HCT116 (cell line): Measurements from ENCODE around the gene TPX2. TPM values are rescaled to one million over a fixed set of nuclear protein-coding genes. Genes with fewer than 3 reads are reported as not detected.
A peak's percentile ranks its signal among the peaks of the same experiment; 100 is the strongest.

Experiments used
- ATAC-seq: fragments of 200-7000 bp; cut with Tn5 transposase; 2 replicates; pipeline ENCODE4 v1.9.1; 2020; ENCODE audit warnings: mild to moderate bottlenecking, moderate library complexity
- BruUV-seq: library from RNA; stranded (reverse); fragments of 400-500 nt; replicated peaks from 2 replicates; lab custom pipeline; 2021; lab: Mats Ljungman, UMichigan
- CTCF ChIA-PET: fragments of 300-600 bp; sonication (Branson Sonifier 250); formaldehyde crosslinking; loops from one replicate; lab custom pipeline; 2021; ENCODE audit warnings: antibody characterized with exemption; lab: Charles Lee
- POLR2A ChIA-PET: fragments of 300-600, 350-600 bp; sonication (Branson Sonifier 250); formaldehyde crosslinking; loops from one replicate; lab custom pipeline; 2021; ENCODE audit warnings: antibody characterized with exemption; lab: Charles Lee
- RAD21 ChIA-PET, 2 experiments: fragments of 300-600 bp; sonication (Branson Sonifier 250); formaldehyde crosslinking; loops; one replicate each; lab custom pipeline; 2023; ENCODE audit warnings: low total read pairs in 2 of 2; ENCODE audit not compliant: uncharacterized antibody in 2 of 2, unreplicated experiment in 2 of 2, low non-redundant PET in 1 of 2; lab: Charles Lee
- DNase-seq: peaks from one replicate; pipeline ENCODE4 v3.0.0-alpha.2; 2010; ENCODE audit warnings: low read depth, low spot score
- H2AFZ ChIP-seq: fragments of 200-600 bp; shearing (Covaris generic), sonication (generic); 2 replicates; pipeline ENCODE4 v1.6.1; 2017; ENCODE audit warnings: low read depth, mixed run types, mixed read lengths, antibody characterized with exemption, low read length; ENCODE audit not compliant: poor library complexity, severe bottlenecking
- H3K27ac ChIP-seq: 2 replicates; pipeline ENCODE4 v1.5.1; 2012; ENCODE audit warnings: low read depth, low read length
- H3K27me3 ChIP-seq: fragments of 200-600 bp; sonication (generic); 2 replicates; pipeline ENCODE4 v1.6.1; 2016; ENCODE audit warnings: mixed run types, low read length, mixed read lengths; ENCODE audit not compliant: insufficient read depth
- H3K36me3 ChIP-seq, 2 experiments: fragments of 200-500 bp in 1 of 2; fragments of 200-600 bp in 1 of 2; sonication (Bioruptor generic) in 1 of 2; sonication (generic) in 1 of 2; 2 replicates each; pipeline versions ENCODE4 v1.5.1 to v1.6.1; 2014 to 2016; ENCODE audit warnings: low read length in 2 of 2, inconsistent platforms in 1 of 2, mixed read lengths in 1 of 2, mixed run types in 1 of 2; ENCODE audit not compliant: insufficient read depth in 2 of 2, control insufficient read depth in 1 of 2
- H3K4me1 ChIP-seq, 2 experiments: fragments of 200-600 bp in 1 of 2; sonication (generic) in 1 of 2; 2 replicates each; pipeline versions ENCODE4 v1.5.1 to v1.6.1; 2012 to 2017; ENCODE audit warnings: low read length in 2 of 2, inconsistent platforms in 1 of 2, mild to moderate bottlenecking in 1 of 2, mixed read lengths in 1 of 2, mixed run types in 1 of 2, moderate library complexity in 1 of 2; ENCODE audit not compliant: insufficient read depth in 2 of 2, control insufficient read depth in 1 of 2
- H3K4me2 ChIP-seq: fragments of 200-600 bp; sonication (generic); 2 replicates; pipeline ENCODE4 v1.6.1; 2017; ENCODE audit warnings: mixed run types, low read length, mixed read lengths
- H3K4me3 ChIP-seq, 2 experiments: fragments of 200-600 bp in 1 of 2; sonication (generic) in 1 of 2; replicated peaks in 1 of 2; 2 replicates each; pipeline ENCODE4 v1.5.1; 2011 to 2016; ENCODE audit warnings: low read length in 2 of 2, control low read depth in 1 of 2, low read depth in 1 of 2, mild to moderate bottlenecking in 1 of 2, mixed read lengths in 1 of 2, mixed run types in 1 of 2
- H3K79me2 ChIP-seq: fragments of 200-600 bp; sonication (generic); 2 replicates; pipeline ENCODE4 v1.6.1; 2017; ENCODE audit warnings: mild to moderate bottlenecking, mixed run types, low read length, moderate library complexity, mixed read lengths; ENCODE audit not compliant: insufficient read depth
- H3K9ac ChIP-seq: fragments of 200-600 bp; sonication (generic); 2 replicates; pipeline ENCODE4 v1.6.1; 2016; ENCODE audit warnings: low read length, mixed read lengths
- H3K9me2 ChIP-seq: fragments of 200-600 bp; sonication (generic), shearing (Covaris generic); 2 replicates; pipeline ENCODE4 v1.6.1; 2017; ENCODE audit warnings: mixed run types, mild to moderate bottlenecking, moderate library complexity; ENCODE audit not compliant: insufficient read depth
- H3K9me3 ChIP-seq, 2 experiments: fragments of 200-500 bp in 1 of 2; fragments of 200-600 bp in 1 of 2; sonication (Bioruptor generic) in 1 of 2; sonication (generic) in 1 of 2; 2 replicates each; pipeline ENCODE4 v1.6.1; 2014 to 2017; ENCODE audit warnings: low read length in 2 of 2, mixed read lengths in 2 of 2, inconsistent platforms in 1 of 2, low read depth in 1 of 2, mild to moderate bottlenecking in 1 of 2, mixed run types in 1 of 2, moderate library complexity in 1 of 2; ENCODE audit not compliant: control insufficient read depth in 1 of 2, insufficient read depth in 1 of 2
- H4K20me1 ChIP-seq: fragments of 200-600 bp; sonication (generic), shearing (Covaris generic); 2 replicates; pipeline ENCODE4 v1.6.1; 2017; ENCODE audit warnings: mixed run types, mild to moderate bottlenecking, moderate library complexity; ENCODE audit not compliant: insufficient read depth
- CTCF ChIP-seq, 3 experiments: fragments of 200-600 bp in 1 of 3; sonication (generic) in 1 of 3; IDR thresholded peaks in 2 of 3; conservative IDR thresholded peaks in 1 of 3; 2 replicates each; pipeline ENCODE4 v1.5.1; 2012 to 2017; ENCODE audit warnings: low read depth in 2 of 3, low read length in 2 of 3, antibody characterized with exemption in 1 of 3, borderline replicate concordance in 1 of 3, control low read depth in 1 of 3, mild to moderate bottlenecking in 1 of 3, mixed read lengths in 1 of 3, mixed run types in 1 of 3, moderate library complexity in 1 of 3; ENCODE audit not compliant: insufficient read depth in 1 of 3
- EGR1 ChIP-seq: IDR thresholded peaks from 2 replicates; pipeline ENCODE4 v1.6.1; 2012; ENCODE audit warnings: low read depth
- POLR2AphosphoS5 ChIP-seq: IDR thresholded peaks from 2 replicates; pipeline ENCODE4 v1.6.1; 2011; ENCODE audit warnings: mild to moderate bottlenecking, low read depth, low read length, moderate library complexity
- RAD21 ChIP-seq: IDR thresholded peaks from 2 replicates; pipeline ENCODE4 v1.6.1; 2012; ENCODE audit warnings: low read depth, mild to moderate bottlenecking
- SP1 ChIP-seq: IDR thresholded peaks from 2 replicates; pipeline ENCODE4 v1.6.1; 2012; ENCODE audit warnings: low read depth
- SRF ChIP-seq: IDR thresholded peaks from 2 replicates; pipeline ENCODE4 v1.6.1; 2012; ENCODE audit warnings: low read depth
- intact Hi-C: fragments of 100-400 bp; cut with micrococcal nuclease; formaldehyde crosslinking; loops from 2 replicates; pipeline ENCODE4 v1.10.0; 2022
- total RNA-seq: library from RNA; stranded (reverse); gene quantifications from one replicate; pipeline ENCODE4 v1.2.1, GENCODE V29; 2021; ENCODE audit not compliant: unreplicated experiment

TPX2 gene
- total RNA-seq, 1 experiment from 2014 or later, result 163 TPM

GRCh38 chr20:31841928-31842327, 102.8 kb downstream of the TPX2 start:
- peaks cover 16 to 44% of the 10 kb centered on the region in 2 experiments for H3K4me1 ChIP-seq
- no peaks in the 10 kb centered on the region for H3K9me2 ChIP-seq
- intact Hi-C loops, result no loop called here
- TF ChIP-seq POLR2AphosphoS5, result peak; percentile 12; the same call in 1 of the 2 replicates
- no peak for TF ChIP-seq CTCF (IDR thresholded peaks at IDR 0.05 in 2 of 3, conservative IDR thresholded peaks at IDR 0.05 in 1 of 3; ENCODE audit: borderline replicate concordance in 1 of 3, insufficient read depth in 1 of 3, low read depth in 2 of 3, low read length in 2 of 3)
- TF ChIP-seq SP1, result peak; percentile 20
- H4K20me1 ChIP-seq, result no peaks in the 10 kb centered on the region
- H3K9ac ChIP-seq, result no peak overlapping the region
- H3K27ac ChIP-seq, result no peak overlapping the region; the same call in 1 of the 2 replicates
- no peaks in the 10 kb centered on the region for H3K36me3 ChIP-seq
- no peak overlapping the region for H2AFZ ChIP-seq
- BruUV-seq, result no TSS peak
- H3K4me3 ChIP-seq, result no peak overlapping the region
- peak overlapping the region; percentile 27 for H3K4me2 ChIP-seq
- H3K9me3 ChIP-seq, result no peaks in the 10 kb centered on the region
- no peaks in the 10 kb centered on the region for H3K79me2 ChIP-seq
- ChIA-PET POLR2A (no interaction called here), RAD21 (no interaction called here), CTCF (interaction anchor here (2.3 kb wide), 1 partner anchor 11 kb away, joined by 11 read pairs; no protein-coding TSS in a partner anchor)
- H3K27me3 ChIP-seq, result no peaks in the 10 kb centered on the region
- DNase-seq, result no peak
- 0 out of 2 replicates have a peak, but pooled peaks have one; percentile 26 for ATAC-seq

GRCh38 chr20:31842471-31843157, 103.5 kb downstream of the TPX2 start:
- ChIA-PET POLR2A (no interaction called here), RAD21 (no interaction called here), CTCF (interaction anchor here (2.3 kb wide), 1 partner anchor 10 kb away, joined by 11 read pairs; no protein-coding TSS in a partner anchor)
- H4K20me1 ChIP-seq, result no peaks in the 10 kb centered on the region
- H3K4me3 ChIP-seq, result no peak overlapping the region
- no peak overlapping the region for H2AFZ ChIP-seq
- DNase-seq, result no peak
- BruUV-seq, result no TSS peak
- H3K4me2 ChIP-seq, result peak overlapping the region; percentile 27
- no peak overlapping the region for H3K9ac ChIP-seq
- no peak for TF ChIP-seq RAD21
- TF ChIP-seq EGR1, result no peak
- no peak for TF ChIP-seq SRF
- no peaks in the 10 kb centered on the region for H3K9me2 ChIP-seq
- ATAC-seq, result no peak
- no peaks in the 10 kb centered on the region for H3K27me3 ChIP-seq
- H3K4me1 ChIP-seq, result peaks cover 16 to 38% of the 10 kb centered on the region in 2 experiments
- H3K27ac ChIP-seq, result no peak overlapping the region; the same call in 1 of the 2 replicates
- H3K9me3 ChIP-seq, result no peaks in the 10 kb centered on the region
- H3K79me2 ChIP-seq, result no peaks in the 10 kb centered on the region
- intact Hi-C loops, result no loop called here
- no peaks in the 10 kb centered on the region for H3K36me3 ChIP-seq
